ENCODE data around the gene ALCAM.

ALCAM gene

DNA sequence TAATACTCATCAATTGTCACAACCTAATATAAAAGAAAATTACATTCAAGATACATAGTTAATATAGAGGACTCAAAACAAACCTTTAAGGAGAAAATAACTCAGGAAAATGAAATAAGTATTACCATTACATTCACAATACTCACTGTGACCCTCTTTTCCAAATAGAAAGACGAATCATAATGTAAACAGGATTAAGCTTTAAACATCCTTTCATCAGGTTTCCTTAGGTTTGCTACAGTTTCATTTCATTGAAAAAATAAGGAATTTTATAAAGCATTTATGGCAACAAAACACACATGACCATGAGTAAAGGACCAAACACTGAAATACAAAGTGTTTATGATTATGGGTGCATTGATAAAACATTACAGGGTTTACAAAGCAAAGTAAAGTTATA, 162.7 kb downstream of the ALCAM start:
- DNase-seq (ENCODE audit: low spot score) = no peak

GRCh38 chr3:105532251-105532650, 165.5 kb downstream of the ALCAM start:
- no peak for DNase-seq (ENCODE audit: low spot score)

DNA sequence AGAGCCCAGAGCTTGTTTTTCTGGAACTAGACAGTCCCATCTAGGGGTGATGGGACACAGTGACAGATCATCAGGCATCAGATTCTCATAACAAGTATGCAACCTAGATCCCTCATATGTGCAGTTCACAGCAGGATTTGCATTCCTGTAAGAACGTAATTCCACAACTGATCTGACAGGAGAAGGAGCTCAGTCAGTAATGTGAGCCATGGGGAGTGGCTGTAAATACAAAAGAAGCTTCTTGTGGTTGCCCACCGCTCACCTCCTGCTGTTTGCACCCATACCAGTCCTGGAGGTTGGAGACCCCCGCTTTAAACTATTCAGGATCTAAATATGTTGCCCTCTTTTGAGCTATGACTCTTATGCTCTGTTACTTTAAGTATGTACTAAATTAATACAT, 167.3 kb downstream of the ALCAM start:
- DNase-seq (ENCODE audit: low spot score) = no peak

DNA sequence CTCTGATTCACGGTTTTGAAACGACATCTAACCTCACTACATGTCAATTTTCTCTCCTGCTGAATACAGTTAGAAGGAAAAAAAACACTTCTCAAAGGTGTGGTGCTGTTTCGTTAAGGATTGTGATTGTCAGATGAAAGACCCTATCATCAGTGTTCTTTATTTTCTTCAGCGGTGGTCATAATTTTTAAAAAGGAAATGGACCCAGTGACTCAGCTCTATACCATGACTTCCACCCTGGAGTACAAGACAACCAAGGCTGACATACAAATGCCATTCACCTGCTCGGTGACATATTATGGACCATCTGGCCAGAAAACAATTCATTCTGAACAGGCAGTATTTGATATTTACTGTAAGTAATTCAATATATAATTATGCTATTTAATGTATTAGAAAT, 167.8 kb downstream of the ALCAM start:
- no peak for DNase-seq (ENCODE audit: low spot score)

DNA sequence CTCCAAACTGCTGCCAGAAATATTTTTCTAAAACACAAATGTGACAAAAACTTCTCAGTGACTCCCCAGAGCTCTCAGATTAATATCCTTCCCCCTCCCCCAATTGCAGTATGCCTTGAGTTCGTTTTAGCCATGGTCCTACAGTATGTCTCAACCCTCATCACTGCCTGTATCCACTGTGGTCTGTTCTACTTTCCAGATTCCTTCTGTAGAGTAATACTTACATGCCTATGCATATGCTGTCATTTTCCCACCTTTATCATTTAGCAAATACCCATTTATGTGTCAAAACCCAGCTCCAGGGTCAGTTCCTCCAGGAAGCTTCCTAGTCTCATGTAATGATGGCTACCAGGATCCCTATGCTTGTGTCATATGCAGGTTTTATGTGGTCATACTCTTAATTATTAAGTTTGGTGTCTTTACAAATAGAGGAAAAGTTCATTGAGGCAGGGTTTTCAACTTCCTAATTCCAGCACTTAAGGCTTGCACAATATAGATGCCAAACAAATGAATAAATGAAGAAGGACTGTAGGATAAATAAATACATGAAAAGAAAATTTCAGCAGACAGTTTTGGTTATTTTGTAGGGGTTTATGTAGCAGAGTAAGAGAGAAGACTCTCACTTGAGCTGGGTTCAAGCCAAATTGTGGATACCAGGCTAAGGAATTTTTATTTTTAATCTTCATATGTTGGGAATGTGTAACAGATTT, 170.8 kb downstream of the ALCAM start:
- DNase-seq (ENCODE audit: low spot score) = no peak

GRCh38 chr3:105538483-105538882, 171.8 kb downstream of the ALCAM start:
- DNase-seq (ENCODE audit: low spot score) = no peak

- no peak for DNase-seq (ENCODE audit: low spot score)
These were observed 173.2 kb downstream of the ALCAM start for GRCh38 chr3:105539897-105540296.

DNA sequence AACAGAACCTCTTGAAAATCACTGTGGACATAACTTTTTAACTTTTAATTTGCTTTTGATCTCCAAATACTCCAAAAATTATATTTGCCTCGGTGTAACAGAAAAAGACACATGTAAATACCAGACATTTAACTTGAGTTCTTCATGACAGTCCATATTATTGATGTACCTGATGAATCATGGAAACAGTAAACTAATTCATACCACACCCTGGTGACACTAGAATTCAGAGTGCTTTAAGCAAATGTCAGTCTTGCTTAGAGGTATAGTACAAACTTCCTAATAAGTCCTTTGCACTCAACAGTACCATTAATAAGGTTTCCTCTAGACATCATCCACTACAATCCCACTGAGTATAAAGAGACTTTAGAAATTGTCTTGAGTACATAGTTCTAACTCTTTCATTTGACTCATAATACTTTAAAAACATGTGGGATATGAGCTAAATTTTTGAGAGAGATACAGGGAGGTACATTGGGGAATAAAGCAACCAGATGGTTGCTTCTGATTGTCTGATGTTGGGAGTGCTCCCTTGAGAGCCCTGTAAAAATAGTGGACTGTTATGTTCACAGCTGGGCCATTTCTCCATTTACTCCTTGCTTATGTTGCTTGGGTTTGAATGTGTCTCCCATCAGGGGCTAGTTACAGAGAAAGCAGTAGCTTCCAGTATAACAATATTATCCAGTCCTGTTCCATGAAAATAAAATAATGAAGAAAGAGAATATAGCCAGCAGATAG, 175.7 kb downstream of the ALCAM start:
- no peak for DNase-seq (ENCODE audit: low spot score)

- no peak for DNase-seq (ENCODE audit: low spot score)
These were observed 178.3 kb downstream of the ALCAM start for GRCh38 chr3:105545051-105545450.

DNA sequence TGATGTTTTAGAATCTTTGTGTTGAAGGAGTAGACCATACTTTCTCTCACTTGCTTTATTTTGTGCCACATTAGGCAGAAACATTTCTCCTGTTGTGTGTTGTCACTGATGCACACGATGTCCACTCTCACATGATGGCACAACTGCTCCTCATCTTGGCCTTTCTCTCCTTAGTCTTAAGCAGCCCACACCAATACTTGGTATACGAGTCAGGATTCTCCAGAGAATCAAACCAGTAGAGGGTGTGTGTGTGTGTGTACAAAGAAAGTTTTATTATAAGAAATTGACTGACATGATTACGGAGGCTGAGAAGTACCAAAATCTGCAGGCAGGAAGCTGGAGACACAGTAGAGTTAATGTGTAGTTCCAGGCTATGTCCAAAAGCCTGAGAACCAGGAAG, 187.1 kb downstream of the ALCAM start:
- no peak for DNase-seq (ENCODE audit: low spot score)

GRCh38 chr3:105555206-105555605, 188.5 kb downstream of the ALCAM start:
- DNase-seq (ENCODE audit: low spot score) = no peak

- no peak for DNase-seq (ENCODE audit: low spot score)
These were observed 193.1 kb downstream of the ALCAM start for GRCh38 chr3:105559856-105560255.

DNA sequence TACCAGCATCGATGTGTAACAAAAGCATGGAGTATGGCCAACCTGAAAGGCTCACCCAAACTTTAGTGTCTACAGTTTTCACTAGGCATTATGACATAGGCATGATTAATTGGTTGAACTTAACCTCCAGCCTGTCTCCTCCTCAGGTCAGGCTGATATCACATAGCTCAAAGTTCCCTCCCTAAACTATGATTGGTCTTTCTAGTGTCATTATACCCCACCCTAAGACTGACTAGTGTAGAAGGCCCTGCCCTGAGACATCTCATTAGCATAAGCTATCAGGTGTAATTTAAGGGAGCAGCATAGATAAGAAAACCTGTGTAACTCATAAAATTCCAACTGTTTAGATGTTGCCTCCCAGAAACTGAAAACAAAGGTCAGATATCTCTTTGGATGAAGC, 195.2 kb downstream of the ALCAM start:
- DNase-seq (ENCODE audit: low spot score) = no peak

DNA sequence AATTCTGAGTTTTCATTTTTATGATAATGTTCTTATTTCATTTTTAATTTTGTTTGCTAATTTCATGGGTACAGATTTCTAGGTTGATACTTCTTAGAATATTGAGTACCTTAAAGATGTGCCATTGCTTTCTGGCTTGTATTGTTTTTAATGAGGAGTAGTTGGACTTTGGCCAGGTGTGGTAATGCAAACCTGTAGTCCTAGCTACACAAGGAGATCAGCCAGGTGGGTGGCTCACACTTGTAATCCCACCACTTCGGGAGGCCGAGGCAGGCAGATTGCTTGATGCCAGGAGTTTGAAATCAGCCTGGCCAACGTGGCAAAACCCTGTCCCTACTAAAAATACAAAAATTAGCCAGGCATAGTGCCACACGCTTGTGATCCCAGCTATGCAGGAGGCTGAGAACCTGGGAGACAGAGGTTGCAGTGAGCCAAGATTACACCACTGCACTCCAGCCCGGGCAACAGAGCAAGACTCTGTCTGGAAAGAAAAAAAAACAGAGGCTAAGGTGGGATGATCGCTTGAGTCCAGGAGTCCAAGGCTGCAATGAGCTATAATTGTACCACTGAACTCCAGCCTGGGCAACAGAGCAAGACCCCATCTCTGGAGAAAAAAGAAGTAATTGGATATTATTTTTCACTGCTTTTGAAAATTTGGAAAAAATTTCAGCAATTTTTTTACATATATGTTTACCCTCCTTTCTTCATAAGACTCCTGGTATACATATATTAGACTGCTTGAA, 198.0 kb downstream of the ALCAM start:
- DNase-seq (ENCODE audit: low spot score) = no peak

- DNase-seq (ENCODE audit: low spot score) = no peak
These were observed 204.3 kb downstream of the ALCAM start for GRCh38 chr3:105571005-105571404.

GRCh38 chr3:105572501-105572900, 205.8 kb downstream of the ALCAM start:
- DNase-seq (ENCODE audit: low spot score) = no peak

GRCh38 chr3:105579439-105579838, 212.7 kb downstream of the ALCAM start:
- DNase-seq (ENCODE audit: low spot score) = no peak

- DNase-seq (ENCODE audit: low spot score) = no peak
These were observed 213.7 kb downstream of the ALCAM start for GRCh38 chr3:105580296-105580965.

DNA sequence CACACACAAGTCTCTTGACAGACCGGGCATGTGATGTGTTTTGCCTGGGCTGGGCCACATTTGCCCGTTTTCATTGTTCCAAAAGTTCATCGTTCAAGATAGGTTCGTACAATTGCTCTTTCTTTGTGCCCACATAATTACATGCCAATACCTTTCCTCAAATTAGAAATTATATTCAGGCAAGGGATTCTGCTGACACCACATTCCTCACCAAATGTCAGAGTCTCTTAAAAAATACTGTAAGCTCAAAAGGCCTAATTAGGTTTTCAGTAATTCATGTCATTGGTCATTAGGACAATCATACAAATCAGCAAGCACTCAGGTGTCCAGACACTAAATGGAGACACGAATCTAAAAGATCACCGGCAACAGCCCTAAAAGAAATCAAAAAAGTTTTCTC, 215.3 kb downstream of the ALCAM start:
- DNase-seq (ENCODE audit: low spot score) = no peak

DNA sequence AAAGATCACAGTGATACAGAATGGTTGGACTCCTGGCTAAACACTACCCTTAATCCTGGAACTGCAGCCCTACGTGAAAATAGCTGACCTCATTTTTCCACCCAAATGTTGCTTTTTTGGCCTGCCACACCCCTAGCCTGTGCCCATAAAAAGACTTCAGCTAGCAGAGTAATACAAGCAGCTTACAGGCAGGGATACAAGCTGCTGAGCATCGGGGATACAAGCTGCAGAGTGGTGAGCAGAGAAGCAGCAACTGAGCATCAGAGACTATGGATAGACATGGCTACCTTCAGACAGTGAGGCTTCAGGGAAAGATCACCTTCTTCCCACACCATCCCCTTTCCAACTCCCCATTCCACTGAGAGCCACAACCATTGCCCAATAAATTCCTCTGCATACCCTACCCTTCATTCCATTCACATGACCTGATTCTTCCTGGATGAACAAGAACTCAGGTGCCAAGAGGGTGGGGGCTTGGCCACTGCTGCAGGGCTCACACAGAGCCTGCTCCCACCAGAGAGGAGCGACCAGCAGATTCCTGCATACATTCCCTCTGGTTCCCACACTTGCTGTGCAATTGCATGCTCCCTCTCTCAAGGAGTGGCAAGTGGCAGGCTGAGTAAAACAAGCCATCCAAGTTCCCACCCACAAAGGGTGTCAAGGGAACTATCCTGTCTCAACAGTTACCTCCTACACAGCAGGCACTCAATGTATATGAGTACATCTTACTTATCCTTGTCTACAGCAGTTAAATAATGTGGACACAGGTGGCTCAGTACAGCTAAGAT, 217.5 kb downstream of the ALCAM start:
- no peak for DNase-seq (ENCODE audit: low spot score)

DNA sequence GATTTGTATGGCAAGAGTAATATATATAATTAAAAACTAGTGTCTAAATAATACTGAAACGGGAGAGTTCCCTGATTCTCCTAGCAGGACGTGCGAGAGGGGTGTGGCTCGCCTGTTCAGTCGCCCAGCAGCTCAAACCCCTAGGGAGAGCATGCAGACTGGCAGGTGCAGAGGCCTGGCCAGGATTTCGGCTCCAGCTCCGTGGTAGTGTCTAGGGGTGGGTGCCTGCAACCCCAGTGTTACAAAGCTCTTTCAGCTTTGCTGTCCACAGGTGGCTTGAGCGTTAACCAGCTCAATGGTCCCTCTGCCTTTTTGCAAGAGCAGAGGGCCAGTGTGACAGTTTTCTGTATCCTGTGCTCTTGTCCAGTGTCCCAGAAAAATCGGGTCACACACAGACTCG, 226.6 kb downstream of the ALCAM start:
- no peak for DNase-seq (ENCODE audit: low spot score)

DNA sequence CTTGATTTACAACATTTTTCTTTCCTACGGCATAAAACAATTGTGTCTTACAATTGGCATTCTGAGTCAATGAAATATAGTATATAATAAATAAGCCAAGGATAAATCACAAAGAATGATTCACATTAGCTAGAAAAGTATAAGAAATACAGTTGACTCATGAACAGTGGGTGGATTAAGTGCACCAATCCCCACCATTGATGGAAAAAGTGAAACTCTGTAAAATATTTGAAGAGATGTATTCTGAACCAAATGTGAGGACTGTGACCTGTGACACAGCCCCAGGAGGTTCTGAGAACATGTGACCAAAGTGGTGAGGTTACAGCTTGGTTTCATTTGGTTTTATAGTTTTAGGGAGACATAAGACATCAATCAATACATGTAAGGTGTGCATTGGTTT, 227.5 kb downstream of the ALCAM start:
- no peak for DNase-seq (ENCODE audit: low spot score)
